ENCODE results near the gene BET1.

The BET1 gene

DNA sequence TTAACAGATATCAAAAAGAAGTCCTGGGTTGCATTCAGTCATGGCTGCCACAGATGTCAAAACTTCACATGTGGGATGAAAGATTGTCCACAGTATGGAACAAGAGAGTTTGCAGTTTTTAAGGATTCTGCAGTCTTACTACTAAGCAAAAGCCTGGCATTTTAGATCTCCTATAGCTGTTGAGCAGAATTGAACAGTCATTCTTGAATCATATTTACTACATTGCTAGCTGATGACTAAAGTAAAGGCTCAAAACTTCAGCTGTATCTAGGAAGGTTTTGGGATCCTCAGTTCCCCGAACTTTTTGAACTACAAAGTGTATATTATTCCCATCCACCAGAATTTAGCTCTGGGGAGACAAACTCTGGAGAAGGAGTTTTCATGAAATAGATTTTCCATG is 31.0 kb downstream of the BET1 start:
- Histone ChIP-seq H3K4me2 (ENCODE audit: insufficient read depth, low read length) (no peak overlapping the region), H4K20me1 (ENCODE audit: insufficient read depth, low read length) (no peaks in the 10 kb centered on the region), H3K4me1 (ENCODE audit: insufficient read depth, low read length) (no peaks in the 10 kb centered on the region), H3K27ac (ENCODE audit: low read length) (no peak overlapping the region), H3K36me3 (ENCODE audit: insufficient read depth, low read length) (no peaks in the 10 kb centered on the region), H3K79me2 (ENCODE audit: insufficient read depth, low read length) (no peaks in the 10 kb centered on the region), H3K9ac (ENCODE audit: low read depth, low read length) (no peak overlapping the region), H3K4me3 (ENCODE audit: low read depth in 1 of 2, low read length in 2 of 2) (no peak overlapping the region), H3K27me3 (ENCODE audit: insufficient read depth, low read length, poor library complexity) (no peaks in the 10 kb centered on the region), H2AFZ (ENCODE audit: low read depth, low read length) (no peak overlapping the region), H3K9me3 (ENCODE audit: insufficient read depth, low read length, severe bottlenecking) (no peaks in the 10 kb centered on the region)
- DNase-seq (no peak), ATAC-seq (ENCODE audit: insufficient read depth, low read depth) (no peak)
- no peak for TF ChIP-seq EZH2 (IDR thresholded peaks at IDR 0.05; ENCODE audit: borderline replicate concordance, low read depth, low read length, severe bottlenecking)
- TF ChIP-seq, protein P1, sequence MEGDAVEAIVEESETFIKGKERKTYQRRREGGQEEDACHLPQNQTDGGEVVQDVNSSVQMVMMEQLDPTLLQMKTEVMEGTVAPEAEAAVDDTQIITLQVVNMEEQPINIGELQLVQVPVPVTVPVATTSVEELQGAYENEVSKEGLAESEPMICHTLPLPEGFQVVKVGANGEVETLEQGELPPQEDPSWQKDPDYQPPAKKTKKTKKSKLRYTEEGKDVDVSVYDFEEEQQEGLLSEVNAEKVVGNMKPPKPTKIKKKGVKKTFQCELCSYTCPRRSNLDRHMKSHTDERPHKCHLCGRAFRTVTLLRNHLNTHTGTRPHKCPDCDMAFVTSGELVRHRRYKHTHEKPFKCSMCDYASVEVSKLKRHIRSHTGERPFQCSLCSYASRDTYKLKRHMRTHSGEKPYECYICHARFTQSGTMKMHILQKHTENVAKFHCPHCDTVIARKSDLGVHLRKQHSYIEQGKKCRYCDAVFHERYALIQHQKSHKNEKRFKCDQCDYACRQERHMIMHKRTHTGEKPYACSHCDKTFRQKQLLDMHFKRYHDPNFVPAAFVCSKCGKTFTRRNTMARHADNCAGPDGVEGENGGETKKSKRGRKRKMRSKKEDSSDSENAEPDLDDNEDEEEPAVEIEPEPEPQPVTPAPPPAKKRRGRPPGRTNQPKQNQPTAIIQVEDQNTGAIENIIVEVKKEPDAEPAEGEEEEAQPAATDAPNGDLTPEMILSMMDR (IDR thresholded peaks at IDR 0.05; ENCODE audit: borderline replicate concordance, extremely low read depth, low read length, poor library complexity, severe bottlenecking) = no peak

DNA sequence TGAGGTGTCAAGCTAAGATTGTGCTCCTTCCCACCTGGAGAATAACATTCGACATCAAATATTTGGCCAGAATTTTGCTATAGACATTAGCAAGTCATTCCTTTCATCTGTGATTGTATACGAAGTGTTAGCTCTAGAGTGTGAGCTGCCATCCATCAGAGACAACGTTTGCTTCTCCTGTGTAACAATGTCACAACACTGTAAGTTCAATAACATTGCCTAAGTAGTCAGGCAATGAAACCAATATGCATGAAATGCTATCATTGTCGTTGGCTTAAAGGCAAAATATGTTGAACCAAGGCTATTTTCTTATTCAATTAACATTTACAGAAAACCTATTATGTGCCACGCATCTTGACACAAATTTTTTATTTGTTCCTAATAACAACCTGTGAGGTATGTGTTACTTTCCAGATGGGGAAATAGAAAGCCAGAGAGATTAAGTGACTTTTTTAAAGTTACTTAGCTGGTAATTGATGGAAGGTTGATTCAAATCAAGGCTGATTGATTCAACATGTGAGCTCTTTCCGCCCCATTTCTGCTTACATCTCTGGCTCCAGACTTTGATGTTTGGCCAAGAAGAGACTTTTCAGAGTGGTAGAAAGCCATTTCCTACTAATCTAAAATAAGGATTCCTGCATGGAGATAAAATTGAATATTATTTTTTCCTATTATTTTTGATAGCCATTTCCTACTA is 32.0 kb downstream of the BET1 start:
- no peak overlapping the region for H2AFZ ChIP-seq (ENCODE audit: low read depth, low read length)
- no peaks in the 10 kb centered on the region for H3K27me3 ChIP-seq (ENCODE audit: insufficient read depth, low read length, poor library complexity)
- H3K9me3 ChIP-seq (ENCODE audit: insufficient read depth, low read length, severe bottlenecking) = no peaks in the 10 kb centered on the region
- H4K20me1 ChIP-seq (ENCODE audit: insufficient read depth, low read length) = no peaks in the 10 kb centered on the region
- TF ChIP-seq EZH2 (IDR thresholded peaks at IDR 0.05; ENCODE audit: borderline replicate concordance, low read depth, low read length, severe bottlenecking) = no peak
- TF ChIP-seq, protein P1 (IDR thresholded peaks at IDR 0.05; ENCODE audit: borderline replicate concordance, extremely low read depth, low read length, poor library complexity, severe bottlenecking) = no peak
- no peak overlapping the region for H3K4me2 ChIP-seq (ENCODE audit: insufficient read depth, low read length)
- no peaks in the 10 kb centered on the region for H3K36me3 ChIP-seq (ENCODE audit: insufficient read depth, low read length)
- no peak overlapping the region for H3K4me3 ChIP-seq (ENCODE audit: low read depth in 1 of 2, low read length in 2 of 2)
- ATAC-seq (ENCODE audit: insufficient read depth, low read depth) (no peak), DNase-seq (no peak)
- H3K27ac ChIP-seq (ENCODE audit: low read length) = no peak overlapping the region
- no peaks in the 10 kb centered on the region for H3K79me2 ChIP-seq (ENCODE audit: insufficient read depth, low read length)
- H3K4me1 ChIP-seq (ENCODE audit: insufficient read depth, low read length) = no peaks in the 10 kb centered on the region
- H3K9ac ChIP-seq (ENCODE audit: low read depth, low read length) = no peak overlapping the region

DNA sequence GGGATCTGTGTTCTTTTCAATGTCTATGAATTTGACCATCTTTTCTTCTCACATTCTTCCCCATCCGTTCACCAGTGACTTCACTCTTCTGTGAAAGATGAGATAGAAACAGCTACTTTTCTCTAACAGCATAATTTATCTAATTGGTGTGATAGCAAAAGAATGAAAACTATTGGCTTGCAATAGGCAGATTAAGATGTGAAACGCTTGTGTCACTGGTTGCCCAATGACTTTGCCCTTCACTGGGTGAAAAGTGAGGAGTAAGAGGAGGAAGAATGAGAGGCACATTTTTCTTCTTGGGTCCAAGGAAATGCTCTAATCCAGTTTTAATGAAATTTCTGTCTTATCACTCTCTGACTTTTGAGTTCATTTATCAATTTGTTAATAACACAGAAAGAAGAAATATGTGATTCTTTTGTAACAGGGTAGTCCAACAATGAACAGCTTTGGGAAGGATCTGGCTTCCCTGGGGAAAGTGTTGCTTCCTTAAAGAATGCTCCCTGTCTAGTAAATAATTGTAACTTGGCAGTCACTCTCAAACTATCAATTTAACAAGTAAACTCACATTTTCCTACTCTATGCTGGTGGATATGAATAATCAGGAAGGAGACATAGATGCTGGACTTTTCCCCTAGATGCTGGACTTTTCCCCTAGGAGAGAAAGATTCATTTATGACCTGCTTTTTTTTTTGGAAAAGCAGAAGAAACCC is 35.1 kb downstream of the BET1 start:
- DNase-seq (no peak), ATAC-seq (ENCODE audit: insufficient read depth, low read depth) (no peak)
- Histone ChIP-seq H2AFZ (ENCODE audit: low read depth, low read length) (no peak overlapping the region), H3K27me3 (ENCODE audit: insufficient read depth, low read length, poor library complexity) (no peaks in the 10 kb centered on the region), H3K79me2 (ENCODE audit: insufficient read depth, low read length) (no peaks in the 10 kb centered on the region), H3K9ac (ENCODE audit: low read depth, low read length) (no peak overlapping the region), H3K9me3 (ENCODE audit: insufficient read depth, low read length, severe bottlenecking) (no peaks in the 10 kb centered on the region), H3K4me3 (ENCODE audit: low read depth in 1 of 2, low read length in 2 of 2) (no peak overlapping the region), H3K4me1 (ENCODE audit: insufficient read depth, low read length) (no peaks in the 10 kb centered on the region), H3K27ac (ENCODE audit: low read length) (no peak overlapping the region), H3K4me2 (ENCODE audit: insufficient read depth, low read length) (no peak overlapping the region), H3K36me3 (ENCODE audit: insufficient read depth, low read length) (no peaks in the 10 kb centered on the region), H4K20me1 (ENCODE audit: insufficient read depth, low read length) (no peaks in the 10 kb centered on the region)
- TF ChIP-seq, protein P1 (IDR thresholded peaks at IDR 0.05; ENCODE audit: borderline replicate concordance, extremely low read depth, low read length, poor library complexity, severe bottlenecking) = no peak
- TF ChIP-seq EZH2 (IDR thresholded peaks at IDR 0.05; ENCODE audit: borderline replicate concordance, low read depth, low read length, severe bottlenecking) = no peak
